Renal cortex interstitium (tissue), 11 donors: ENCODE results near the gene PRKAB2. TPM values are rescaled to one million over a fixed set of nuclear protein-coding genes. Genes with fewer than 3 reads are reported as not detected.
"Not testable (repeated sequence)": the region's sequence is repeated elsewhere in the genome, so short reads cannot be mapped to it uniquely, and the experiment has no call there.

ENCODE experiments used
- DNase-seq, 11 donors: peaks; one replicate each; pipeline ENCODE4 v3.0.0-alpha.2; 2013; ENCODE audit warnings: low read depth in 9 of 11, low spot score in 4 of 11; ENCODE audit errors: extremely low read depth in 1 of 11
- polyA plus RNA-seq, 3 donors: library from polyadenylated mRNA; unstranded; fragments of 120-200 nt; gene quantifications; one replicate each; pipeline ENCODE4 v1.2.1, GENCODE V29; 2013; ENCODE audit not compliant: insufficient read length in 3 of 3

PRKAB2 gene
- polyA plus RNA-seq, 3 donors = 22.5 to 25.5 (median 24.4) TPM

- DNase-seq = no peak
Measured at GRCh38 chr1:147201786-147202185, 29.5 kb upstream of the PRKAB2 start.

- no peak for DNase-seq
Measured at GRCh38 chr1:147201276-147201675, 29.0 kb upstream of the PRKAB2 start.

GRCh38 chr1:147197324-147197723 lies 25.1 kb upstream of the PRKAB2 start:
- DNase-seq = not testable (repeated sequence)

GRCh38 chr1:147189514-147189913 lies 17.2 kb upstream of the PRKAB2 start:
- no peak for DNase-seq

GRCh38 chr1:147185432-147185831 lies 13.2 kb upstream of the PRKAB2 start:
- no peak for DNase-seq

GRCh38 chr1:147177611-147178380 lies 5.5 kb upstream of the PRKAB2 start:
- DNase-seq = no peak

GRCh38 chr1:147171399-147172167 lies 687 bp downstream of the PRKAB2 start:
- DNase-seq = peak in 1 of 11 donors; percentile 25

GRCh38 chr1:147169840-147170674 lies 2.2 kb downstream of the PRKAB2 start:
- no peak for DNase-seq

- DNase-seq = no peak
Measured at GRCh38 chr1:147169171-147169570, 3.1 kb downstream of the PRKAB2 start.

GRCh38 chr1:147168626-147169058 lies 3.6 kb downstream of the PRKAB2 start:
- DNase-seq = no peak

- DNase-seq = no peak
Measured at GRCh38 chr1:147167365-147167764, 4.9 kb downstream of the PRKAB2 start.

- no peak for DNase-seq
Measured at GRCh38 chr1:147163019-147163418, 9.3 kb downstream of the PRKAB2 start.

GRCh38 chr1:147162093-147162492 lies 10.2 kb downstream of the PRKAB2 start:
- no peak for DNase-seq

- not testable (repeated sequence) for DNase-seq
Measured at GRCh38 chr1:147157116-147157515, 15.2 kb downstream of the PRKAB2 start.

- DNase-seq = no peak
Measured at GRCh38 chr1:147156642-147157041, 15.6 kb downstream of the PRKAB2 start.

GRCh38 chr1:147152772-147153171 lies 19.5 kb downstream of the PRKAB2 start:
- DNase-seq = no peak

- no peak for DNase-seq
Measured at GRCh38 chr1:147151244-147151643, 21.0 kb downstream of the PRKAB2 start.

- no peak for DNase-seq
Measured at GRCh38 chr1:147142886-147143285, 29.4 kb downstream of the PRKAB2 start.

GRCh38 chr1:147130721-147131120 lies 41.5 kb downstream of the PRKAB2 start:
- DNase-seq = not testable (repeated sequence)
